Gastrocnemius medialis (tissue), 4 donors: Measurements from ENCODE around the gene MFSD6L. TPM values are rescaled to one million over a fixed set of nuclear protein-coding genes. Genes with fewer than 3 reads are reported as not detected.

ENCODE experiments used
- ATAC-seq, 2 donors: fragments of 150-250 bp; one replicate each; pipeline ENCODE4 v1.9.1; 2016
- DNase-seq, 2 donors: peaks; one replicate each; pipeline ENCODE4 v3.0.0-alpha.2; 2019
- H3K27ac ChIP-seq, 4 donors: fragments of 200-600 bp; sonication (generic); 1 replicate in 1 of 4; 2 replicates in 3 of 4; pipeline ENCODE4 v1.5.1; 2016 to 2018; ENCODE audit warnings: mild to moderate bottlenecking in 2 of 4, moderate library complexity in 1 of 4
- H3K27me3 ChIP-seq, 3 donors: fragments of 200-600 bp; sonication (generic) in 2 of 3; 1 replicate in 1 of 3; 2 replicates in 2 of 3; pipeline versions ENCODE4 v1.5.1 to v1.6.0; 2016 to 2019; ENCODE audit warnings: mild to moderate bottlenecking in 1 of 3, moderate library complexity in 1 of 3
- H3K36me3 ChIP-seq, 2 donors: fragments of 200-600 bp; sonication (generic) in 1 of 2; one replicate each; pipeline ENCODE4 v1.5.1; 2017 to 2018
- H3K4me1 ChIP-seq, 2 donors: fragments of 200-600 bp; sonication (generic) in 1 of 2; one replicate each; pipeline ENCODE4 v1.5.1; 2016 to 2017; ENCODE audit warnings: mild to moderate bottlenecking in 2 of 2
- H3K4me3 ChIP-seq, 4 donors: fragments of 200-600 bp; sonication (generic) in 3 of 4; 1 replicate in 1 of 4; 2 replicates in 3 of 4; pipeline ENCODE4 v1.5.1; 2016 to 2019; ENCODE audit warnings: mild to moderate bottlenecking in 2 of 4
- H3K9me3 ChIP-seq, 3 donors: fragments of 200-600 bp; sonication (generic) in 2 of 3; 1 replicate in 1 of 3; 2 replicates in 2 of 3; pipeline ENCODE4 v1.5.1; 2016 to 2019
- POLR2A ChIP-seq, 2 donors: fragments of 450-650 bp; IDR thresholded peaks; one replicate each; pipeline ENCODE4 v1.6.1; 2017; ENCODE audit warnings: antibody characterized with exemption in 2 of 2, mild to moderate bottlenecking in 2 of 2, moderate library complexity in 2 of 2
- in situ Hi-C, 4 donors: fragments of 200-750 bp; cut with MboI; loops; one replicate each; pipeline versions ENCODE4 v1.15.0 to v1.8.0; 2017; ENCODE audit warnings: low sequenced_read_pairs in 4 of 4
- intact Hi-C: fragments of 100-400 bp; cut with DNase I; formaldehyde crosslinking; loops from one replicate; pipeline ENCODE4 v1.15.1; 2023; ENCODE audit warnings: low total_unique reads
- total RNA-seq, 4 donors: library from RNA; depleted of rRNA; stranded (reverse); fragments of >200 nt; gene quantifications; one replicate each; pipeline versions ENCODE4 v1.1.0 to v1.2.3, GENCODE V29; 2016
- TF ChIP-seq, protein P1 (sequence below), 5 experiments: fragments of 450-650 bp in 3 of 5; fragments of 200-600 bp in 2 of 5; sonication (generic) in 2 of 5; IDR thresholded peaks in 4 of 5; conservative IDR thresholded peaks in 1 of 5; 1 replicate in 4 of 5; 2 replicates in 1 of 5; pipeline ENCODE4 v1.5.1; 2016 to 2019; ENCODE audit warnings: antibody characterized with exemption in 5 of 5, mild to moderate bottlenecking in 3 of 5, moderate library complexity in 3 of 5

The MFSD6L gene
- total RNA-seq, 4 donors from 2014 or later = not detected

- in situ Hi-C loops (no loop called here), intact Hi-C loops (no loop called here)
- no peak for TF ChIP-seq POLR2A (IDR thresholded peaks at IDR 0.05)
- TF ChIP-seq, protein P1, sequence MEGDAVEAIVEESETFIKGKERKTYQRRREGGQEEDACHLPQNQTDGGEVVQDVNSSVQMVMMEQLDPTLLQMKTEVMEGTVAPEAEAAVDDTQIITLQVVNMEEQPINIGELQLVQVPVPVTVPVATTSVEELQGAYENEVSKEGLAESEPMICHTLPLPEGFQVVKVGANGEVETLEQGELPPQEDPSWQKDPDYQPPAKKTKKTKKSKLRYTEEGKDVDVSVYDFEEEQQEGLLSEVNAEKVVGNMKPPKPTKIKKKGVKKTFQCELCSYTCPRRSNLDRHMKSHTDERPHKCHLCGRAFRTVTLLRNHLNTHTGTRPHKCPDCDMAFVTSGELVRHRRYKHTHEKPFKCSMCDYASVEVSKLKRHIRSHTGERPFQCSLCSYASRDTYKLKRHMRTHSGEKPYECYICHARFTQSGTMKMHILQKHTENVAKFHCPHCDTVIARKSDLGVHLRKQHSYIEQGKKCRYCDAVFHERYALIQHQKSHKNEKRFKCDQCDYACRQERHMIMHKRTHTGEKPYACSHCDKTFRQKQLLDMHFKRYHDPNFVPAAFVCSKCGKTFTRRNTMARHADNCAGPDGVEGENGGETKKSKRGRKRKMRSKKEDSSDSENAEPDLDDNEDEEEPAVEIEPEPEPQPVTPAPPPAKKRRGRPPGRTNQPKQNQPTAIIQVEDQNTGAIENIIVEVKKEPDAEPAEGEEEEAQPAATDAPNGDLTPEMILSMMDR (IDR thresholded peaks at IDR 0.05 in 4 of 5, conservative IDR thresholded peaks at IDR 0.05 in 1 of 5) = no peak
- no peak for ATAC-seq
- no peaks in the 10 kb centered on the region for H3K4me1 ChIP-seq
- peaks cover 0 to 4% (median 0%) of the 10 kb centered on the region in 3 donors for H3K9me3 ChIP-seq
- no peak for DNase-seq
- H3K4me3 ChIP-seq = no peak overlapping the region
- H3K27ac ChIP-seq = no peak overlapping the region
- H3K27me3 ChIP-seq = peaks cover 3 to 7% (median 6%) of the 10 kb centered on the region in 3 donors
- no peaks in the 10 kb centered on the region for H3K36me3 ChIP-seq
Observed at GRCh38 chr17:8828517-8828875, 29.3 kb upstream of the MFSD6L start.

- in situ Hi-C loops = no loop called here
- intact Hi-C loops = no loop called here
Observed at GRCh38 chr17:8826808-8827435, 27.8 kb upstream of the MFSD6L start.

DNA sequence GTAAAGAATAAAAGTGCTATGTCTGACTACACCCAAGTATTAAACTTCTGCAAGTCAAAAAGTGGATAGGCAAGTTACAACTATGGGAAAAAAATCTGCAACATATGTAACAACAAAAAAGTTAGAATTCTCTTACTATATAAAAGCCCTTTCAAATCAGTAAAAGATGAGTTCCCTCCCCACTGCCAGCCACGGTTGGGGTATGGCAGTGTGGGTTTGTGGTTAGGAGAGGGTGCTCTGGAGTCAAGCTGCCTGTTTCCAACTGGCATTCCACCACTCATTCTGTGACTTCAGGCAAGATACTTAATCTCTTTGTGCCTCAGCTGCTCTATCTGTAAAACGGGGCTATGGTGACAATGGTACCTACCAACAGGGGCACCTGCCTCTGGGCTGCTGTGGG, 26.6 kb upstream of the MFSD6L start:
- intact Hi-C loops (no loop called here), in situ Hi-C loops (no loop called here)
- Histone ChIP-seq H3K4me3 (no peak overlapping the region), H3K36me3 (no peaks in the 10 kb centered on the region), H3K27me3 (no peaks in the 10 kb centered on the region), H3K27ac (no peak overlapping the region), H3K4me1 (no peaks in the 10 kb centered on the region), H3K9me3 (peaks cover 0 to 4% (median 0%) of the 10 kb centered on the region in 3 donors)
- TF ChIP-seq POLR2A (IDR thresholded peaks at IDR 0.05) = no peak
- TF ChIP-seq, protein P1 (IDR thresholded peaks at IDR 0.05 in 4 of 5, conservative IDR thresholded peaks at IDR 0.05 in 1 of 5) = no peak
- no peak for ATAC-seq
- DNase-seq = no peak

More at GRCh38 chr17:8826808-8827435, 27.8 kb upstream of the MFSD6L start:
- no peak for ATAC-seq
- Histone ChIP-seq H3K27ac (no peak overlapping the region), H3K9me3 (peaks cover 0 to 4% (median 0%) of the 10 kb centered on the region in 3 donors), H3K27me3 (no peaks in the 10 kb centered on the region), H3K4me1 (no peaks in the 10 kb centered on the region), H3K4me3 (no peak overlapping the region), H3K36me3 (no peaks in the 10 kb centered on the region)
- no peak for DNase-seq
- TF ChIP-seq POLR2A (IDR thresholded peaks at IDR 0.05) = no peak
- TF ChIP-seq, protein P1 (IDR thresholded peaks at IDR 0.05 in 4 of 5, conservative IDR thresholded peaks at IDR 0.05 in 1 of 5) = no peak

- no peak for TF ChIP-seq POLR2A (IDR thresholded peaks at IDR 0.05)
- TF ChIP-seq, protein P1 (IDR thresholded peaks at IDR 0.05 in 4 of 5, conservative IDR thresholded peaks at IDR 0.05 in 1 of 5) = no peak
- ATAC-seq (no peak), DNase-seq (no peak)
- Histone ChIP-seq H3K36me3 (no peaks in the 10 kb centered on the region), H3K27me3 (no peaks in the 10 kb centered on the region), H3K4me1 (no peaks in the 10 kb centered on the region), H3K4me3 (no peak overlapping the region), H3K9me3 (peaks cover 0 to 4% (median 0%) of the 10 kb centered on the region in 3 donors), H3K27ac (no peak overlapping the region)
- in situ Hi-C loops = loop anchor here in 1 of 4 donors (25.0 kb wide), 1 partner anchor 111 kb away; no protein-coding TSS in a partner anchor
- intact Hi-C loops = no loop called here
Observed at GRCh38 chr17:8823279-8823678, 24.1 kb upstream of the MFSD6L start.
